IMR-90 (cell line): ENCODE results near the gene ZNF195.
"Not testable (repeated sequence)": the region's sequence is repeated elsewhere in the genome, so short reads cannot be mapped to it uniquely, and the experiment has no call there.

Experiments used
- BHLHE40 ChIP-seq: fragments of 150-350 bp; IDR thresholded peaks from 2 replicates; pipeline ENCODE4 v1.6.1; 2016; ENCODE audit warnings: mild to moderate bottlenecking, low read depth, low read length
- CHD1 ChIP-seq: IDR thresholded peaks from 2 replicates; pipeline ENCODE4 v1.6.1; 2012; ENCODE audit warnings: low read depth, low read length, improper control_type of control experiment
- CTCF ChIP-seq: conservative IDR thresholded peaks from 2 replicates; pipeline ENCODE4 v1.5.1; 2012; ENCODE audit warnings: mild to moderate bottlenecking, low read depth, low read length, improper control_type of control experiment
- ELK1 ChIP-seq: fragments of 150-350 bp; IDR thresholded peaks from 2 replicates; pipeline ENCODE4 v1.6.1; 2016; ENCODE audit warnings: low read depth, mild to moderate bottlenecking, low read length, moderate library complexity, borderline replicate concordance
- FOS ChIP-seq: fragments of 150-350 bp; IDR thresholded peaks from 2 replicates; pipeline ENCODE4 v1.6.1; 2016; ENCODE audit warnings: low read depth, low read length
- MAFK ChIP-seq: IDR thresholded peaks from 2 replicates; pipeline ENCODE4 v1.6.1; 2012; ENCODE audit warnings: low read depth, low read length, improper control_type of control experiment
- MAZ ChIP-seq: IDR thresholded peaks from 2 replicates; pipeline ENCODE4 v1.6.1; 2012; ENCODE audit warnings: low read depth, mild to moderate bottlenecking, low read length, improper control_type of control experiment, moderate library complexity, borderline replicate concordance
- POLR2A ChIP-seq: IDR thresholded peaks from 2 replicates; pipeline ENCODE4 v1.6.1; 2012; ENCODE audit warnings: mild to moderate bottlenecking, low read depth, low read length
- RAD21 ChIP-seq: IDR thresholded peaks from 2 replicates; pipeline ENCODE4 v1.6.1; 2012; ENCODE audit warnings: low read length, improper control_type of control experiment
- RCOR1 ChIP-seq: IDR thresholded peaks from 2 replicates; pipeline ENCODE4 v1.6.1; 2012; ENCODE audit warnings: mild to moderate bottlenecking, low read length, improper control_type of control experiment; ENCODE audit not compliant: insufficient replicate concordance
- RFX5 ChIP-seq: IDR thresholded peaks from 2 replicates; pipeline ENCODE4 v1.8.0; 2012; ENCODE audit warnings: low read depth, mild to moderate bottlenecking, low read length, moderate library complexity
- SMC3 ChIP-seq: fragments of 150-350 bp; IDR thresholded peaks from 2 replicates; pipeline ENCODE4 v1.6.1; 2016; ENCODE audit warnings: low read depth, mild to moderate bottlenecking, antibody characterized with exemption, low read length, moderate library complexity
- USF2 ChIP-seq: fragments of 150-350 bp; IDR thresholded peaks from 2 replicates; pipeline ENCODE4 v1.6.1; 2017; ENCODE audit warnings: mild to moderate bottlenecking, antibody characterized with exemption, low read length, low read depth

GRCh38 chr11:3328503-3328902 lies 50.4 kb downstream of the ZNF195 start:
- not testable (repeated sequence) for TF ChIP-seq CTCF, POLR2A, RFX5, MAFK, BHLHE40, RAD21, SMC3, FOS, USF2, CHD1, ELK1, RCOR1, MAZ
